ENCODE data around the gene RAC2.

DNA sequence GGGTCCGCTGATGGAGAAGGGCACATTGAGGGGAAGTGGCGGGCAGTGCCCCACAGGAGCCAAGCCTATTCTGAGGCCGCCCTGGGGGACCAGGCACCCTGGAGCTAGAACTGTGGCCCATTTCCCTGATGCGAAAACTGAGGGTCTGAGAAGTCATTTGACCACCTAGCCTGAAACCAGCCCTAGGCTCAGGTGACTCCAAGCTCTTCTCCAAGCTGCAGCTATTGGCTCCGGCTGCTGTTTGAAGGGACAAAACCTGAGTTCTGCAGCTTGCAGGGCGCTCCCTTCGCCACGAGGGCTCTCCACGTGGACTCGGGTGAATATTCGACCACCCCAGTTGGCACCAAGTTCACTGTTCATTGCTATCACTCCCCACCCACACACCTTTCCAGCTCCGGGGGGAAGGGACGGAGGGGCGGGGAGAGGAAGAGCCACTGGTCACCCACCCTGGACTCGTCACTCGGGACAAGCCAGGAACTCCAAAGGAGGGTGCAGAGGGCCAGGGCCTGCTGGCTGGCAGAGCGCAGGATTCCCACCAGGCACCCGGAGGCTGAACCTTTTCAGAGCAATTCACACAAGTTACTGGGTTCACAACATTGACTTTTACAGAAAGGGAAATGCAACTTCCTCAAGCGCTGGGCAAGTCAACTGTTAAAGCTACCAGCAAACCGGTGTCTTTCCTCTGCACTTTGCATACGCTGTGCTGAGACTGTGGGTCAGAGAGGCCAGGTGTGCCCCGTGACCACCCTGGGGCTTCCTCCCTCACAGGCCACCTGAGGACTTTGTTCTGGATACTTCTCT, 1.1 kb upstream of the RAC2 start:
- no peak for TF ChIP-seq SUZ12 (IDR thresholded peaks at IDR 0.05; ENCODE audit: low read length)
- TF ChIP-seq EZH2 (IDR thresholded peaks at IDR 0.05; ENCODE audit: low read depth, low read length, severe bottlenecking): no peak
- TF ChIP-seq BRCA1 (IDR thresholded peaks at IDR 0.05; ENCODE audit: low read depth, low read length): no peak
- TF ChIP-seq, protein P1, sequence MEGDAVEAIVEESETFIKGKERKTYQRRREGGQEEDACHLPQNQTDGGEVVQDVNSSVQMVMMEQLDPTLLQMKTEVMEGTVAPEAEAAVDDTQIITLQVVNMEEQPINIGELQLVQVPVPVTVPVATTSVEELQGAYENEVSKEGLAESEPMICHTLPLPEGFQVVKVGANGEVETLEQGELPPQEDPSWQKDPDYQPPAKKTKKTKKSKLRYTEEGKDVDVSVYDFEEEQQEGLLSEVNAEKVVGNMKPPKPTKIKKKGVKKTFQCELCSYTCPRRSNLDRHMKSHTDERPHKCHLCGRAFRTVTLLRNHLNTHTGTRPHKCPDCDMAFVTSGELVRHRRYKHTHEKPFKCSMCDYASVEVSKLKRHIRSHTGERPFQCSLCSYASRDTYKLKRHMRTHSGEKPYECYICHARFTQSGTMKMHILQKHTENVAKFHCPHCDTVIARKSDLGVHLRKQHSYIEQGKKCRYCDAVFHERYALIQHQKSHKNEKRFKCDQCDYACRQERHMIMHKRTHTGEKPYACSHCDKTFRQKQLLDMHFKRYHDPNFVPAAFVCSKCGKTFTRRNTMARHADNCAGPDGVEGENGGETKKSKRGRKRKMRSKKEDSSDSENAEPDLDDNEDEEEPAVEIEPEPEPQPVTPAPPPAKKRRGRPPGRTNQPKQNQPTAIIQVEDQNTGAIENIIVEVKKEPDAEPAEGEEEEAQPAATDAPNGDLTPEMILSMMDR (IDR thresholded peaks at IDR 0.05; ENCODE audit: control extremely low read depth in 1 of 3, insufficient read depth in 1 of 3, low read depth in 1 of 3, low read length in 3 of 3): no peak
- TF ChIP-seq RAD21 (IDR thresholded peaks at IDR 0.05 in 1 of 2, conservative IDR thresholded peaks at IDR 0.05 in 1 of 2; ENCODE audit: low read depth in 2 of 2, low read length in 2 of 2): no peak
- TF ChIP-seq, protein P2, sequence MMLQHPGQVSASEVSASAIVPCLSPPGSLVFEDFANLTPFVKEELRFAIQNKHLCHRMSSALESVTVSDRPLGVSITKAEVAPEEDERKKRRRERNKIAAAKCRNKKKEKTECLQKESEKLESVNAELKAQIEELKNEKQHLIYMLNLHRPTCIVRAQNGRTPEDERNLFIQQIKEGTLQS (IDR thresholded peaks at IDR 0.05; ENCODE audit: insufficient read depth, low read depth, low read length): no peak
- TF ChIP-seq POLR2AphosphoS5 (IDR thresholded peaks at IDR 0.05; ENCODE audit: low read depth, low read length): no peak
- TF ChIP-seq, protein P3, sequence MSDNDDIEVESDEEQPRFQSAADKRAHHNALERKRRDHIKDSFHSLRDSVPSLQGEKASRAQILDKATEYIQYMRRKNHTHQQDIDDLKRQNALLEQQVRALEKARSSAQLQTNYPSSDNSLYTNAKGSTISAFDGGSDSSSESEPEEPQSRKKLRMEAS (IDR thresholded peaks at IDR 0.05): no peak
- TF ChIP-seq POLR2A (IDR thresholded peaks at IDR 0.05; ENCODE audit: control extremely low read depth in 1 of 2, low read depth in 2 of 2, low read length in 2 of 2): no peak
- no peak for TF ChIP-seq TCF12 (IDR thresholded peaks at IDR 0.05; ENCODE audit: low read depth, low read length)
- no peak for TF ChIP-seq YY1 (IDR thresholded peaks at IDR 0.05; ENCODE audit: low read depth, low read length)
- no peak for TF ChIP-seq SIRT6 (IDR thresholded peaks at IDR 0.05; ENCODE audit: low read length)
- TF ChIP-seq TEAD4 (IDR thresholded peaks at IDR 0.05; ENCODE audit: low read depth, low read length): no peak
- TF ChIP-seq EGR1 (IDR thresholded peaks at IDR 0.05; ENCODE audit: borderline replicate concordance, low read depth, low read length): no peak
